HTERT RPE-1 (cell line): ENCODE results near the gene CDHR3.

ENCODE experiments used
- in situ Hi-C: fragments of 300-500 bp; cut with MboI; formaldehyde crosslinking; loops from 4 replicates; pipeline ENCODE4 v1.14.3; 2020; ENCODE audit warnings: low sequenced_read_pairs

The CDHR3 gene

GRCh38 chr7:106061301-106061979 is 98.4 kb downstream of the CDHR3 start:
- in situ Hi-C loops, result no loop called here

GRCh38 chr7:106062006-106062405 is 98.9 kb downstream of the CDHR3 start:
- in situ Hi-C loops, result no loop called here

DNA sequence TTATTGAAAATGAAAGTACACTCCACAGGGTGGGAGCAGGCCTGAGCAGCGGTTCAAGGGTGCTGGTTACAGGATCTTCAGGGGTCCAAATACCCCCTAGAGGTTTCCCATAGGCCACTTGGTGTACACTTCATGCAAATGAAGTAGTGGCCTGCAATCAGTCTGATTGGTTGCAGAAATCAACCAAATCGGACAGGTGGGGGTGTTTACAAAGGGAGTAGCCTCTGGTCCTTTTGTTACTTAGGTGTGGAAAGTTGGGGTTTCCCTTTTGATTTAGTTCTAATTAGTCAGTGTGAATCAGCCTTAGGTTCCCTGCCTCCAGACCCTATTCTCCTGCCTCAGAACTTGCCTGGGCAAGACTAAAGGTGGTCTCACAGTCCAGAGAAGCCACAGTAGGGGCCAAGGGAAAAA is 99.5 kb downstream of the CDHR3 start:
- in situ Hi-C loops, result no loop called here

- in situ Hi-C loops, result no loop called here
Measured at GRCh38 chr7:106063024-106063423, 100.0 kb downstream of the CDHR3 start.

DNA sequence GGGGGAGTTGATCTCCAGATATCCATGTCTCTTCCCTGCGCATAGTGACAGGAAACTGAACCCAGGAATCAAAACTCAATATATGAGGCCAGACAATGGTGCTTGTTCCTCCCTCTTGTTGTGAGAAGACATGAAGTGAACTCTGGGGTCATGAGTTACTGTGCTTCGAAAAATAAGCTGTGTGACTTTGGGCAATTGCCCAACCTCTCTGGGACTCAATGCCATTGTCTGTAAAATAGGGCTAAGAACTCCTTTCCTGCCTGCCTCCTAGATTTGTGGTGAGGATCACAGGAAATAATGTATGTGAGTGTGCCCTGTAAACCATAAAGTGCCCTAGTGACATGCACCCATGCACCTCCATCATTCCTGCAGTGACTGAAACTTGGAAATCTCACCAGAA is 100.6 kb downstream of the CDHR3 start:
- in situ Hi-C loops, result no loop called here

DNA sequence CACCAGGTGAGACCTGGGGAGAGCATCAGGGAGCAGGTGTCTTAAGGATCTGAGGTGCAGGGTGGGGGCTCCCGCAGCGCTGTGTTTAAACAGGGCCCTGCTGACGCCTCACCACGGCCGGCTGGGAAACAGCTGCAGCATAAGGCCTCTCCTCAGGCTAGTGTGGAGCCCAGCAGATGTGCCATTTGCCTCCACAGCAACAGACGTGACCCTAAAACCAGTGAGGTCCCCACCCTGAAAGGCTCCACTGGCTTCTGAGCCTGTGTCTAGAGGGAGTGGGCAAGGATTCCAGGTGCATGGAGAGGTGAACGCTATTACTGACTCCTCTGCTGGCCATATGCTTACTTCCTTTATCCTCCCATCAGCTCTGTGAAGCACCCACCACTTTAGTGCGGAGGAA is 101.3 kb downstream of the CDHR3 start:
- in situ Hi-C loops, result no loop called here

DNA sequence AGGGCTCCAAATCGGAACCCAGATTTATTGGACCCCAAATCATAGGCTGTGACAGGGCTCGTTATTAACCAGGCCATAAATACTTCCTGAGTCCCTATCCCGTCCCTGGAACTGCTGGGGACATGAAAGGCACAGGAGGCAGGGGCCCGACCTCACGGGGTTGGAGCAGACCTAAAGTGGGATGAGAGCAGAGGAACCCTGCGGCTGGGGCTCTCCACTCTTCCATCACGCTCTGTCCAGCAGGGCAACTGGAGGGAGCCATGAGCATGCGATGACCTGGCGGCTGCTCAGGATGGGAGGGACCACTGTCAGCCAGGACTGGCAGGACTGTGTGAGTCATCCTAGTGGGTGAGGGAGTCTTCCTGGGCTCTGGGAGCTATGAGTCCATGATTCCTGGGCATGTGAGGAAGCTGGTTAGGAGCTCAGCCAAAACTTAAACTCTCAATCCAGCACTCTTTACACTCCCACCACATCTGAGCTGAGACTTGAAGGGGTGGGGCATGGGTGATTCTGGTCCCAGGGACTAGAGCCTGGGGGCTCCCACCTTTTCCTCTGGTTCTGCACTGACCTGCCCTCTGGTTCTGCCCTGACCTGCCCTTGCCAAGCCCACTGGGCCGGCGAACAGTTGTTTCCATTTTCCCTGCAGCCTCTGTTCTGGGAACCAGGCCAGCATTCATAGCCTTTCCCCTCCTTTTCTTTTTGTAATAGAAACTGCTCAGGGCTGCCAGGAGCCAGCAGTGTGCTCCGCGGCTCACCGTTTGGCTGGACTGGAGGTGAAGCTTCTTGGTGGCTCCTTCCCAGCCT is 101.9 kb downstream of the CDHR3 start:
- in situ Hi-C loops, result no loop called here

DNA sequence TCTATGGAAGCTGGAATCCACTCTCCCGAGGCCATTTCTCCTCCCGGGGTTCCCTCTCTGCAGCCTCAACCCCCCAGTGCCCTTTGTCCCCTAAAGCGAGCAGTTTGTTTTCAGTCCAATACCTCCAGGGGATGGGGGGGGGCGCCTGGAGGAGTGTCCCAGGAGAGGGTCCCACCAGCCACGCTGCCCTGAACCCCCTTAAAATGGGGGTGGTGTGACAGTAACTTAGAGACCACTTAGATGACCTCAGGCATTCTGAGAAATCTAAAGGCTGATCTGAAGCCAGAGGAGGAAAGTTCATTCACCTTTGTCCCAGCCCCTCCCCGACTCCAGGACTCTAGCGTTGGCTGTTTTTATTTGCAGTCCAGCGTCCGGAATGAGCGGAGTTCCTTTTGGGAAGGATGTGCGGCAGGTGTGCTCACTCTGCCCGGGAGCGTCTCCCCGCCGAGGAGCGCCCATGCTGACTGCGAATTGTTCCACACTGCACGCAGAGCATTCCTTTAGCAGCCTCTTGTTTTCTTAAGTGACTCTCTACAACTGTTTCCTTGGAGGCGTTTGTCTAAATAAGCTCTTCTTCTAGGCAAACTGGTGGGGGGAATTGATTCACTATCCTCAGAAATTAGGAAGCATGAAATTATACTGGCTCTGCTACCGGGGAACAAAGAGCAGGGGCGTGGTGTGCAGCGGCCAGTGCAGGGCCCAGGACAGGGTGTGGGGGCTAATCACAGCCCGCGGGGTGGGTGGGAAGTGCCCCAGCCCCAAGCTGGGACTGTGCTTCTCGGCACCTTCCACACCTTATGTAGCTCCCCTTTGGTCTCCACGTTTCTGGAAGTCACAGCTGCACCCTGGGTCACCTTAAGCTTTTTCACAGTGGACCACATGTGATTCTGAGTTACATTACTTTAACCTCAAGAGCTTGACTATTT is 102.8 kb downstream of the CDHR3 start:
- in situ Hi-C loops, result no loop called here

GRCh38 chr7:106067678-106068077 is 104.6 kb downstream of the CDHR3 start:
- in situ Hi-C loops, result no loop called here

GRCh38 chr7:106068538-106068961 is 105.5 kb downstream of the CDHR3 start:
- in situ Hi-C loops, result no loop called here

- in situ Hi-C loops, result no loop called here
Measured at GRCh38 chr7:106068986-106069385, 105.9 kb downstream of the CDHR3 start.

DNA sequence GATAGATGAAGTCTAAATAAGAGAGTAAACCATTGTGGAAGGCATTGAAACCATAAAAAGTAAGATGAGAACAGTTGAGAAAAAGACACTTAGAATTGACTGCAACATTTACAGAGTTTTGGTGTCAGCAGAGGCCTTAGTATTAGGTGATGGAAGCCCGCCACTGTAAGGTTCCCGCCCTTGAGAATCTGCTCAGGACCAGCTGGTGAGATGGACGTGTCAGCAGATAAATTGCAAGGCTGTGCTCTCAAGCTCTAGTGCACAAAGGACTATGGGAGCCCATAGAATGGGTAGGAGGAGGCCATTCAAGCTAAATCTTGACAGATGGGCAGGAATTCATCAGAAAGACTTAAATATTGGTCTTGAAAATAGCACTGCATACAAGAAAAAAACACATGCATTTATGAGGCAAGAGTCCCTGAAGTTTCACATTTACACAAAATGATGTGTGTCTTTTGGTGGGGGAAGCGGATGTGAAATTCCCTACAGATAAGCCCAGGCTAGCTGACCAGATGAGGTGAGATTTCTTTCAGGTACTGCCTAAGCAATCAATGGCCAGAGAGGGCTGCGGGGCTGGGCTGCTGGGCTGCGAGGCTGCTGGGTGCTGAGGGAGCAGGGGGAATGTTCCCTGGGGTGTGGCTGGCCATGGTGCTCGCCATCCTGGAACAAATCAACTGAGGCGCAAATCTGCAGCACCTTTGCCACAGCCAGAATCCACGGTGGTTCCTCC is 106.6 kb downstream of the CDHR3 start:
- in situ Hi-C loops, result no loop called here

DNA sequence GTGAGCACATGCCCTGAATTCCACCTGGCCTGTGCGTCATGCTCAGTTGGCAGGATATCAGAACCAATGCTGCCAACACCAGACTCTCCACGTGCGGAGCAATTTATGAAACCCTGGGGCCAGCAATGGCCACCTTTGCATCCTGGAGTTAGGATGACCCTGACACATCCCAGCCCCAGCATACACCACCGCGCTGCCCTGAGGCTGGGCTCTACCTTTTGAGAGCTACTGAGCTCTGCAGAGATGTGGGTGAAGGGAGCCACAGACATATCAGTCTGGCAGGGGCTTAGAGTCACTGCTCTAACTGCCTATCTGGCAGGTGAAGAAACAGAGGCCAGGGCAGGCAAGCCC is 107.1 kb downstream of the CDHR3 start:
- in situ Hi-C loops, result no loop called here

- in situ Hi-C loops, result no loop called here
Measured at GRCh38 chr7:106070567-106071254, 107.6 kb downstream of the CDHR3 start.

DNA sequence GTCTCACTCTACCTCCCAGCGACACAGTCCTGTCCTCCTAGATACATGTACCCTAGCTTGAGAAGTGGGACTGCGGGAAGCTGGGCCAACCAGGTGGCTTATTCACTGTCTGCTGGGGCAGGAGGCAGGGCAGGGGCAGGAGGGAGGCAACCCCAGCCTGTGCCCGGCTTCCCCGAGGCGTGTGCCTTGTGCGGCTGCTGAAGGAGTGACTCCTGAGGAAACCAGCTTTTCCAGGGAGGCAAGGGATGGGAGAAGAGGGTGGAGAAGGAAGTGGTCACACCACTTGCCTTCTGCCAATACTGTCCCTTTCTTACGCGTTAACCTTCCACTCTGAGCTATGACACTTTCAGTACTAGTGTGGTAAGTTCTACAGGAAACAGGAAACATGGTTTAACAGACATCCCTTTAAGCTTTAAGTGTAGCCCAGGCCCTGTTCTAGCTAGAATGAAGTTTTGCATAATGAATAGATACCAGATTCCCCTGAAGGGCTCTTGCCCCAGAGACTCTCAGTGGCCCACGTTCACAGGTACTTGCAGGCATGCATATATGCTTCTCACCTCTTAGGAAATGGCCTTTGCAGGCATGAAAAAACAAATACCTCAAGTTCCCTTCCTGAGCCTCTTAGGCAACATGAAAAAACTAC is 108.4 kb downstream of the CDHR3 start:
- in situ Hi-C loops, result no loop called here

GRCh38 chr7:106071999-106072714 is 109.1 kb downstream of the CDHR3 start:
- in situ Hi-C loops, result no loop called here

DNA sequence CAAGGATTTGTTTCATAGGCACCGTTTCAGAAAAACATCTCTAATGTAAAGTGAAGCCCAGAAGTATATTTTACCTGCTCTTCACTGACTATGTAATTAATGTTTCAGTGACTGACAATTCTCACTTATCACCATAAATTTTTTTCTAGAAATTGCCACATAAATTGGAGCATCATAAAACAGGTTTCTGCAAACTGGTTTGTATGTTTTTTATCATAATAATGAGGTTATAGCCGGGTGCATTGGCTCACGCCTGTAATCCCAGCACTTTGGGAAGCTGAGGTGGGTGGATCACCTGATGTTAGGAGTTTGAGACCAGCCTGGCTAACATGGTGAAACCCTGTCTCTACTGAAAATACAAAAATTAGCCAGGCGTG is 109.6 kb downstream of the CDHR3 start:
- in situ Hi-C loops, result no loop called here

- in situ Hi-C loops, result no loop called here
Measured at GRCh38 chr7:106073701-106074100, 110.6 kb downstream of the CDHR3 start.

DNA sequence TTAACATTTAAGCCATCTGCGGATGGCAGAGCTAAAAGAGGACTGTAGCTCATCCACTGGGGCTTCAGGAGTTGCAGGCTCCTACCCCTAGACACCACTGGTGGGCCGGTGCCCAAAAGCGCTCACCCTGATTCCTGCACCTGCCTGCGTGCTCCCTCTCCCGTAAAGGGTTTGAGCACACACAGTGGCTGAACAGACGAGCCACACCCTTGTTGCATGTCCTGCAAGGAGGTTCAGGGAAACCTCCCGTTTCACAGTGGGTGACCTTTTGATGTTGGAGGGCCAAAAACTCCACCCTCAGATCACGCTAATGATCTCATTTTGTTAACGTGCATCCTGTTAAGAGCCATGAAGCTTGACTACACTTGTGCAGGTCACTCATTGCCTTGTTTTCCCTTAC is 111.2 kb downstream of the CDHR3 start:
- in situ Hi-C loops, result no loop called here
